HS-27A (cell line): ENCODE data around the gene LBH.

ENCODE experiments used
- DNase-seq: peaks from one replicate; pipeline ENCODE4 v3.0.0-alpha.2; 2012; ENCODE audit warnings: low read depth, missing footprints

Gene LBH

GRCh38 chr2:30276455-30276911 lies 45.1 kb downstream of the LBH start:
- DNase-seq, result no peak

- no peak for DNase-seq
These were observed 46.2 kb downstream of the LBH start for GRCh38 chr2:30277582-30277981.

- DNase-seq, result no peak
These were observed 47.1 kb downstream of the LBH start for GRCh38 chr2:30278419-30278818.

- DNase-seq, result no peak
These were observed 49.5 kb downstream of the LBH start for GRCh38 chr2:30280596-30281434.

GRCh38 chr2:30282081-30282480 lies 50.7 kb downstream of the LBH start:
- DNase-seq, result no peak

GRCh38 chr2:30282721-30283120 lies 51.4 kb downstream of the LBH start:
- DNase-seq, result no peak

GRCh38 chr2:30283931-30284565 lies 52.7 kb downstream of the LBH start:
- DNase-seq, result no peak

GRCh38 chr2:30285758-30286157 lies 54.4 kb downstream of the LBH start:
- no peak for DNase-seq

GRCh38 chr2:30287190-30287840 lies 56.0 kb downstream of the LBH start:
- DNase-seq, result no peak

- DNase-seq, result no peak
These were observed 56.7 kb downstream of the LBH start for GRCh38 chr2:30287857-30288513.

- DNase-seq, result no peak
These were observed 57.2 kb downstream of the LBH start for GRCh38 chr2:30288561-30288960.

- DNase-seq, result peak; percentile 93
These were observed 62.1 kb downstream of the LBH start for GRCh38 chr2:30293303-30293921.

GRCh38 chr2:30294133-30294532 lies 62.8 kb downstream of the LBH start:
- no peak for DNase-seq

GRCh38 chr2:30296496-30296895 lies 65.2 kb downstream of the LBH start:
- no peak for DNase-seq

GRCh38 chr2:30298302-30298701 lies 67.0 kb downstream of the LBH start:
- no peak for DNase-seq

- no peak for DNase-seq
These were observed 68.8 kb downstream of the LBH start for GRCh38 chr2:30300122-30300455.

GRCh38 chr2:30300456-30301221 lies 69.3 kb downstream of the LBH start:
- peak; percentile 86 for DNase-seq

- DNase-seq, result no peak
These were observed 70.2 kb downstream of the LBH start for GRCh38 chr2:30301551-30301950.

- DNase-seq, result no peak
These were observed 71.2 kb downstream of the LBH start for GRCh38 chr2:30302566-30302965.

GRCh38 chr2:30303095-30303494 lies 71.8 kb downstream of the LBH start:
- DNase-seq, result no peak

GRCh38 chr2:30305235-30305634 lies 73.9 kb downstream of the LBH start:
- DNase-seq, result no peak
